GM19467 (cell line): Measurements from ENCODE around the gene RNF4.
"Not testable (repeated sequence)": the region's sequence is repeated elsewhere in the genome, so short reads cannot be mapped to it uniquely, and the experiment has no call there.

Experiments
- ATAC-seq: cut with Tn5 transposase; IDR thresholded peaks from one replicate; pipeline ENCODE4 v1.9.1; 2021; ENCODE audit warnings: mild to moderate bottlenecking, moderate library complexity; ENCODE audit not compliant: unreplicated experiment

RNF4 gene

GRCh38 chr4:2457481-2458295 lies 11.2 kb upstream of the RNF4 start:
- ATAC-seq, result no peak

GRCh38 chr4:2458546-2459491 lies 10.1 kb upstream of the RNF4 start:
- ATAC-seq, result no peak

- no peak for ATAC-seq
Observed at GRCh38 chr4:2459589-2460349, 9.1 kb upstream of the RNF4 start.

GRCh38 chr4:2461246-2461960 lies 7.5 kb upstream of the RNF4 start:
- ATAC-seq, result no peak

- ATAC-seq, result peak; percentile 63
Observed at GRCh38 chr4:2462218-2462991, 6.5 kb upstream of the RNF4 start.

- ATAC-seq, result no peak
Observed at GRCh38 chr4:2462992-2463762, 5.7 kb upstream of the RNF4 start.

- no peak for ATAC-seq
Observed at GRCh38 chr4:2465032-2465431, 3.9 kb upstream of the RNF4 start.

GRCh38 chr4:2465544-2465943 lies 3.4 kb upstream of the RNF4 start:
- not testable (repeated sequence) for ATAC-seq

- ATAC-seq, result peak; percentile 40
Observed at GRCh38 chr4:2469192-2469984, 482 bp downstream of the RNF4 start.

GRCh38 chr4:2470791-2471190 lies 1.9 kb downstream of the RNF4 start:
- no peak for ATAC-seq

GRCh38 chr4:2472187-2472586 lies 3.3 kb downstream of the RNF4 start:
- ATAC-seq, result no peak

- no peak for ATAC-seq
Observed at GRCh38 chr4:2478229-2478628, 9.3 kb downstream of the RNF4 start.

- no peak for ATAC-seq
Observed at GRCh38 chr4:2480649-2481048, 11.7 kb downstream of the RNF4 start.

GRCh38 chr4:2482192-2482591 lies 13.3 kb downstream of the RNF4 start:
- ATAC-seq, result no peak

GRCh38 chr4:2482693-2483092 lies 13.8 kb downstream of the RNF4 start:
- ATAC-seq, result peak; percentile 47

GRCh38 chr4:2483237-2483636 lies 14.3 kb downstream of the RNF4 start:
- ATAC-seq, result no peak

GRCh38 chr4:2484185-2484584 lies 15.3 kb downstream of the RNF4 start:
- ATAC-seq, result no peak

- ATAC-seq, result peak; percentile 62
Observed at GRCh38 chr4:2484993-2485392, 16.1 kb downstream of the RNF4 start.
